ENCODE data around the gene ZNF780A.

The ZNF780A gene

DNA sequence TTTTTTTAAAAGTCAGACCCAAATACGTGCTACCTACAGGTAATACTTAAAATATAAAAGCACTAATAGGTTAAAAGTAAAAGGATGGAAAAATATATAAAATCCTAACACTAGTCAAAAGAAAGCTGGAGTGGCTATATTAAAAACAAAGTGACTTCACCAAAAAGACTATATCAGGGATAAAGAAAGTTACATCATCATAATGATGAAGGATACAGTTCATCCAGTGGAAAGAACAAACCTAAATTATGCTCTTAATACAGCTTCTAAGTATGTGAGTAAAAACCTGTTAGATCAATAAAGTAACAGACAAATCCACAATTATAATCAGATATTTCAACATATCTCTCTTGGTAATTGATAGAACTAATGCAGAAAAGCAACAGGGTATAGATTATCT lies 33.6 kb downstream of the ZNF780A start:
- Histone ChIP-seq H3K4me1 (ENCODE audit: insufficient read depth, low read length) (peaks cover 36% of the 10 kb centered on the region), H3K4me3 (ENCODE audit: low read depth in 1 of 2, low read length in 2 of 2) (peak overlapping the region in 1 of 2 experiments; percentile 69; a peak in 2 of 4 replicates), H4K20me1 (ENCODE audit: insufficient read depth, low read length) (no peaks in the 10 kb centered on the region), H3K27me3 (ENCODE audit: insufficient read depth, low read length, poor library complexity) (no peaks in the 10 kb centered on the region), H3K79me2 (ENCODE audit: insufficient read depth, low read length) (peaks cover 45% of the 10 kb centered on the region), H2AFZ (ENCODE audit: low read depth, low read length) (no peak overlapping the region), H3K36me3 (ENCODE audit: insufficient read depth, low read length) (no peaks in the 10 kb centered on the region; the same call in 1 of the 2 replicates), H3K27ac (ENCODE audit: low read length) (no peak overlapping the region), H3K9me3 (ENCODE audit: insufficient read depth, low read length, severe bottlenecking) (peaks cover 13% of the 10 kb centered on the region), H3K4me2 (ENCODE audit: insufficient read depth, low read length) (peak overlapping the region; percentile 90), H3K9ac (ENCODE audit: low read depth, low read length) (peak overlapping the region; percentile 65; the same call in 1 of the 2 replicates)
- DNase-seq (no peak), ATAC-seq (ENCODE audit: insufficient read depth, low read depth) (no peak)
- TF ChIP-seq, protein P1, sequence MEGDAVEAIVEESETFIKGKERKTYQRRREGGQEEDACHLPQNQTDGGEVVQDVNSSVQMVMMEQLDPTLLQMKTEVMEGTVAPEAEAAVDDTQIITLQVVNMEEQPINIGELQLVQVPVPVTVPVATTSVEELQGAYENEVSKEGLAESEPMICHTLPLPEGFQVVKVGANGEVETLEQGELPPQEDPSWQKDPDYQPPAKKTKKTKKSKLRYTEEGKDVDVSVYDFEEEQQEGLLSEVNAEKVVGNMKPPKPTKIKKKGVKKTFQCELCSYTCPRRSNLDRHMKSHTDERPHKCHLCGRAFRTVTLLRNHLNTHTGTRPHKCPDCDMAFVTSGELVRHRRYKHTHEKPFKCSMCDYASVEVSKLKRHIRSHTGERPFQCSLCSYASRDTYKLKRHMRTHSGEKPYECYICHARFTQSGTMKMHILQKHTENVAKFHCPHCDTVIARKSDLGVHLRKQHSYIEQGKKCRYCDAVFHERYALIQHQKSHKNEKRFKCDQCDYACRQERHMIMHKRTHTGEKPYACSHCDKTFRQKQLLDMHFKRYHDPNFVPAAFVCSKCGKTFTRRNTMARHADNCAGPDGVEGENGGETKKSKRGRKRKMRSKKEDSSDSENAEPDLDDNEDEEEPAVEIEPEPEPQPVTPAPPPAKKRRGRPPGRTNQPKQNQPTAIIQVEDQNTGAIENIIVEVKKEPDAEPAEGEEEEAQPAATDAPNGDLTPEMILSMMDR (IDR thresholded peaks at IDR 0.05; ENCODE audit: borderline replicate concordance, extremely low read depth, low read length, poor library complexity, severe bottlenecking) = no peak
- TF ChIP-seq EZH2 (IDR thresholded peaks at IDR 0.05; ENCODE audit: borderline replicate concordance, low read depth, low read length, severe bottlenecking) = no peak

DNA sequence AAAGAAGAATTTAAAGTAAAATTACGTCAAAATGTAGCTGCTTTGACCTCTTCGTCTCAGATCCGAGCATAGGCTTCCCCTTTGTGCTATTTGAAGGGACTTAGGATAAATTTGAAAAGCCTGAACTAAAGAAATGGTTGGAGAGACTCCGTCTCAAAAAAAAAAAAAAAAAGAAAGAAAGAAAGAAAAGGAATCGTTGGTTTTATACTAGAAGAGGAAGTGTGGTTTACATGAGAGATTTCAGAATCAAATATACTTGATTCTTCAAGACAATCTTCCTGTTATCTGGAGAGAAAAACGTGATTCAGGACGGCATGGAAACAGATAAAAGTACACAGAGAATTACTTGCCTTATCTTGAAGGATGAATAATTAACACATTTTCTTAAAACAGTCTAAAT lies 34.2 kb downstream of the ZNF780A start:
- peak overlapping the region; percentile 82 for H3K27ac ChIP-seq (ENCODE audit: low read length)

DNA sequence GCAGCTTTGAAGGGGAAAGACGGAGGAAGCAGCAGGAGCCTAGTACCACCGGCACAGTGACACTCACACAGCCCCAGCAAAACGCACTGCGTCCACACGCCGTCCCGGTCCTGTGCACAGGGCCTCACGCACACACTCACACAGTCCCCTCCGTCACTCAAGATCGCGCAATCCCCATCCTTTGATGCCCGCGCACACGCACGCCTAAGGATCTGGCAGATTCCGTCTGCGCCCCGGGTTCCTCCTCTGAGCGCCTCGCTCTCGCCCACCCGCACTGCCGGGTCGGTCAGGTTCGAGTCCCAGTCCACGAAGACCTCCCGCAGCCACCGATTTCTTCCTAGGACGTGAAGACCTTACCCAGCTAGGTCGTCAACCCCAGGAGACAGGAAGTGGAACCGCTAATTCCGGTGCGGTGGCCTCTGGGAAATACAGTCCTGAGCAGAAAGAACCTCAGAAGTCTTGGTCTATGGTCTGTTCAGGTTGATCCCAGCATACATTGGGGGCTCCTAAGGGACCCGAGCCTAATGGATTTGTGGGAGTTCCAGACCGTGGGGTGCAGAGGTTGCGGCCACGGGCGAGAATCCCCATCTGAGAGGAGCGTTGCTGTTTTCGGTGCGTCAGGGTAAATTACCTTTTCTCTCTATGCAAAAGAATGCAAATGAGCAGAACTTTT lies 34.8 kb downstream of the ZNF780A start, which contains the start of gene ZNF780B:
ZNF780B (minus strand) TSS at position 400 of the 673 bp plus-strand sequence. CDS start 5,899 bp downstream, outside the sequence.
- no peaks in the 10 kb centered on the region; the same call in 1 of the 2 replicates for H3K36me3 ChIP-seq (ENCODE audit: insufficient read depth, low read length)
- H4K20me1 ChIP-seq (ENCODE audit: insufficient read depth, low read length) = no peaks in the 10 kb centered on the region
- H3K9ac ChIP-seq (ENCODE audit: low read depth, low read length) = peak within 1 kb of the TSS; percentile 65
- TF ChIP-seq, protein P1 (IDR thresholded peaks at IDR 0.05; ENCODE audit: borderline replicate concordance, extremely low read depth, low read length, poor library complexity, severe bottlenecking) = no peak
- no peak for TF ChIP-seq EZH2 (IDR thresholded peaks at IDR 0.05; ENCODE audit: borderline replicate concordance, low read depth, low read length, severe bottlenecking)
- H3K27ac ChIP-seq (ENCODE audit: low read length) = peak within 1 kb of the TSS; percentile 82
- peaks cover 36% of the 10 kb centered on the region for H3K4me1 ChIP-seq (ENCODE audit: insufficient read depth, low read length)
- peak within 1 kb of the TSS; percentile 90 for H3K4me2 ChIP-seq (ENCODE audit: insufficient read depth, low read length)
- peak; percentile 98 for ATAC-seq (ENCODE audit: insufficient read depth, low read depth)
- no peaks in the 10 kb centered on the region for H3K27me3 ChIP-seq (ENCODE audit: insufficient read depth, low read length, poor library complexity)
- DNase-seq = peak; percentile 84
- H2AFZ ChIP-seq (ENCODE audit: low read depth, low read length) = peak within 1 kb of the TSS; percentile 88
- peak within 1 kb of the TSS; percentile 69 to 72 for H3K4me3 ChIP-seq (ENCODE audit: low read depth in 1 of 2, low read length in 2 of 2)
- H3K79me2 ChIP-seq (ENCODE audit: insufficient read depth, low read length) = peaks cover 57% of the 10 kb centered on the region
- H3K9me3 ChIP-seq (ENCODE audit: insufficient read depth, low read length, severe bottlenecking) = peaks cover 13% of the 10 kb centered on the region

More for the DNA sequence above, 34.2 kb downstream of the ZNF780A start:
- Histone ChIP-seq H3K79me2 (ENCODE audit: insufficient read depth, low read length) (peaks cover 51% of the 10 kb centered on the region), H3K9me3 (ENCODE audit: insufficient read depth, low read length, severe bottlenecking) (peaks cover 13% of the 10 kb centered on the region), H3K27me3 (ENCODE audit: insufficient read depth, low read length, poor library complexity) (no peaks in the 10 kb centered on the region), H3K9ac (ENCODE audit: low read depth, low read length) (peak overlapping the region; percentile 65), H3K4me1 (ENCODE audit: insufficient read depth, low read length) (peaks cover 36% of the 10 kb centered on the region), H3K4me2 (ENCODE audit: insufficient read depth, low read length) (peak overlapping the region; percentile 90), H3K36me3 (ENCODE audit: insufficient read depth, low read length) (no peaks in the 10 kb centered on the region; the same call in 1 of the 2 replicates), H3K4me3 (ENCODE audit: low read depth in 1 of 2, low read length in 2 of 2) (peak overlapping the region; percentile 69 to 72), H2AFZ (ENCODE audit: low read depth, low read length) (peak overlapping the region; percentile 88), H4K20me1 (ENCODE audit: insufficient read depth, low read length) (no peaks in the 10 kb centered on the region)
- DNase-seq (no peak), ATAC-seq (ENCODE audit: insufficient read depth, low read depth) (no peak)
- no peak for TF ChIP-seq EZH2 (IDR thresholded peaks at IDR 0.05; ENCODE audit: borderline replicate concordance, low read depth, low read length, severe bottlenecking)
- TF ChIP-seq, protein P1 (IDR thresholded peaks at IDR 0.05; ENCODE audit: borderline replicate concordance, extremely low read depth, low read length, poor library complexity, severe bottlenecking) = no peak
